ENCODE results near the gene KRT17.

DNA sequence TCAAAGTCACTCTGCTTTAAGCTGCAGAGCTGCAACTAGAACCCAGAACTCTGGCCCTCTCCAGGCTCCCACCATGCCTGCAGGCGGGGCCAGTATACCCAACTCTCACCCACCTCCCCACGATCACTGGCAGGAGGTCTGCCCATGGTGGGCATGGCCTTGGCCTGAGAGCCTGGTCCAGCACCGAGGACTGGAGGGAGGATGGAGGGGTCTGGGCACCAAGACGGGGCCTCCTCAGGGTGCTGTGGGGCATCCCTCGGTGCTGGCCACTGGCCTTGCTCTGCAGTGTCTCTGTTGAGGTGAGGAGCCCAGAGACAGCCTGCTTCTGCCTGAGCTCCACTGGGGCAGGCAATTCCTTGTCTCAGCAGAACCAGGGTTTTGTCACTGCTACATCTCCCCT is 10.3 kb downstream of the KRT17 start:
- TF ChIP-seq POLR2A (IDR thresholded peaks at IDR 0.05; ENCODE audit: low read depth) (no peak), POLR2AphosphoS5 (IDR thresholded peaks at IDR 0.05) (no peak), EP300 (IDR thresholded peaks at IDR 0.05) (no peak)
- TF ChIP-seq, protein P1, sequence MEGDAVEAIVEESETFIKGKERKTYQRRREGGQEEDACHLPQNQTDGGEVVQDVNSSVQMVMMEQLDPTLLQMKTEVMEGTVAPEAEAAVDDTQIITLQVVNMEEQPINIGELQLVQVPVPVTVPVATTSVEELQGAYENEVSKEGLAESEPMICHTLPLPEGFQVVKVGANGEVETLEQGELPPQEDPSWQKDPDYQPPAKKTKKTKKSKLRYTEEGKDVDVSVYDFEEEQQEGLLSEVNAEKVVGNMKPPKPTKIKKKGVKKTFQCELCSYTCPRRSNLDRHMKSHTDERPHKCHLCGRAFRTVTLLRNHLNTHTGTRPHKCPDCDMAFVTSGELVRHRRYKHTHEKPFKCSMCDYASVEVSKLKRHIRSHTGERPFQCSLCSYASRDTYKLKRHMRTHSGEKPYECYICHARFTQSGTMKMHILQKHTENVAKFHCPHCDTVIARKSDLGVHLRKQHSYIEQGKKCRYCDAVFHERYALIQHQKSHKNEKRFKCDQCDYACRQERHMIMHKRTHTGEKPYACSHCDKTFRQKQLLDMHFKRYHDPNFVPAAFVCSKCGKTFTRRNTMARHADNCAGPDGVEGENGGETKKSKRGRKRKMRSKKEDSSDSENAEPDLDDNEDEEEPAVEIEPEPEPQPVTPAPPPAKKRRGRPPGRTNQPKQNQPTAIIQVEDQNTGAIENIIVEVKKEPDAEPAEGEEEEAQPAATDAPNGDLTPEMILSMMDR (IDR thresholded peaks at IDR 0.05), result no peak
